Astrocyte (in vitro differentiated cells and primary cell): ENCODE measurements around the gene METRNL. TPM values are rescaled to one million over a fixed set of nuclear protein-coding genes. Genes with fewer than 3 reads are reported as not detected.

Source experiments
- DNase-seq: peaks from one replicate; pipeline ENCODE4 v3.0.0-alpha.2; 2010; ENCODE audit warnings: low read depth
- FAIRE-seq: peaks from 2 replicates; lab custom pipeline; 2011; peaks lifted over from hg19 to GRCh38; lab: Jason Lieb, UNC
- H2AFZ ChIP-seq: 2 replicates; pipeline ENCODE4 v1.6.0; 2012; ENCODE audit warnings: low read depth, low read length, inconsistent platforms
- H3K27ac ChIP-seq: 2 replicates; pipeline ENCODE4 v1.5.1; 2011; ENCODE audit warnings: low read depth, low read length, inconsistent platforms
- H3K27me3 ChIP-seq: 2 replicates; pipeline ENCODE4 v1.6.0; 2011; ENCODE audit warnings: low read length, inconsistent platforms; ENCODE audit not compliant: insufficient read depth
- H3K36me3 ChIP-seq: 2 replicates; pipeline ENCODE4 v1.5.1; 2011; ENCODE audit warnings: low read length, inconsistent platforms; ENCODE audit not compliant: insufficient read depth
- H3K4me1 ChIP-seq: 2 replicates; pipeline ENCODE4 v1.5.1; 2011; ENCODE audit warnings: low read length, inconsistent platforms; ENCODE audit not compliant: insufficient read depth
- H3K4me2 ChIP-seq: 2 replicates; pipeline ENCODE4 v1.6.0; 2012; ENCODE audit warnings: low read length, inconsistent platforms
- H3K4me3 ChIP-seq: 2 replicates; pipeline ENCODE4 v1.5.1; 2011; ENCODE audit warnings: low read depth, mild to moderate bottlenecking, low read length, inconsistent platforms; ENCODE audit not compliant: insufficient read depth
- H3K79me2 ChIP-seq: 2 replicates; pipeline ENCODE4 v1.6.0; 2012; ENCODE audit warnings: mild to moderate bottlenecking, low read length, inconsistent platforms; ENCODE audit not compliant: insufficient read depth
- H3K9ac ChIP-seq: 2 replicates; pipeline ENCODE4 v1.6.0; 2012; ENCODE audit warnings: mild to moderate bottlenecking, low read length, inconsistent platforms
- H3K9me3 ChIP-seq: 2 replicates; pipeline ENCODE4 v1.5.1; 2012; ENCODE audit warnings: low read depth, mild to moderate bottlenecking, low read length, inconsistent platforms; ENCODE audit not compliant: insufficient read depth
- H4K20me1 ChIP-seq: 2 replicates; pipeline ENCODE4 v1.6.0; 2012; ENCODE audit warnings: low read length, inconsistent platforms; ENCODE audit not compliant: insufficient read depth
- H3K27ac Mint-ChIP-seq: one replicate; pipeline ENCODE4 v1.8.0; 2021; ENCODE audit warnings: mild to moderate bottlenecking, mixed read lengths; ENCODE audit not compliant: unreplicated experiment
- H3K27me3 Mint-ChIP-seq: one replicate; pipeline ENCODE4 v1.8.0; 2021; ENCODE audit warnings: low read depth, mixed read lengths; ENCODE audit not compliant: unreplicated experiment
- H3K36me3 Mint-ChIP-seq: one replicate; pipeline ENCODE4 v1.8.0; 2021; ENCODE audit warnings: low read depth, mixed read lengths; ENCODE audit not compliant: unreplicated experiment
- H3K4me1 Mint-ChIP-seq: one replicate; pipeline ENCODE4 v1.8.0; 2021; ENCODE audit warnings: low read depth, mixed read lengths; ENCODE audit not compliant: unreplicated experiment
- H3K4me3 Mint-ChIP-seq: one replicate; pipeline ENCODE4 v1.8.0; 2021; ENCODE audit warnings: mild to moderate bottlenecking, moderate library complexity, mixed read lengths; ENCODE audit not compliant: unreplicated experiment
- H3K9me3 Mint-ChIP-seq: one replicate; pipeline ENCODE4 v1.8.0; 2021; ENCODE audit warnings: mild to moderate bottlenecking, mixed read lengths; ENCODE audit not compliant: unreplicated experiment
- CTCF ChIP-seq: IDR thresholded peaks from 2 replicates; pipeline ENCODE4 v1.5.1; 2011; ENCODE audit warnings: low read depth, mild to moderate bottlenecking, inconsistent platforms, low read length, moderate library complexity; ENCODE audit not compliant: insufficient read depth
- EZH2 ChIP-seq: IDR thresholded peaks from 2 replicates; pipeline ENCODE4 v1.6.1; 2012; ENCODE audit warnings: mild to moderate bottlenecking, low read length, inconsistent platforms; ENCODE audit not compliant: insufficient read depth
- total RNA-seq: library from RNA; stranded (reverse); gene quantifications from 2 replicates; pipeline ENCODE4 v1.2.1, GENCODE V29; 2021

METRNL gene
- total RNA-seq, 1 donor from 2014 or later: 36.7 TPM

- H3K79me2 ChIP-seq: no peaks in the 10 kb centered on the region
- Mint-ChIP-seq H3K4me3 (no peak overlapping the region), H3K27ac (no peak overlapping the region), H3K27me3 (peaks cover 48% of the 10 kb centered on the region), H3K9me3 (peaks cover 6% of the 10 kb centered on the region), H3K36me3 (peaks cover 1% of the 10 kb centered on the region), H3K4me1 (peaks cover 3% of the 10 kb centered on the region)
- H3K27me3 ChIP-seq: no peaks in the 10 kb centered on the region
- DNase-seq (no peak), FAIRE-seq (no peak)
- no peaks in the 10 kb centered on the region for H3K4me1 ChIP-seq
- no peak overlapping the region for H3K4me2 ChIP-seq
- no peak overlapping the region for H2AFZ ChIP-seq
- no peaks in the 10 kb centered on the region for H3K9me3 ChIP-seq
- no peak overlapping the region for H3K27ac ChIP-seq
- no peak for TF ChIP-seq CTCF
- TF ChIP-seq EZH2: no peak
- H4K20me1 ChIP-seq: no peaks in the 10 kb centered on the region
- H3K9ac ChIP-seq: no peak overlapping the region
- no peak overlapping the region for H3K4me3 ChIP-seq
- H3K36me3 ChIP-seq: no peaks in the 10 kb centered on the region
Measured at GRCh38 chr17:83116783-83117555, 37.6 kb downstream of the METRNL start.

GRCh38 chr17:83117583-83117982 is 38.2 kb downstream of the METRNL start:
- Histone ChIP-seq H3K9ac (no peak overlapping the region), H3K36me3 (no peaks in the 10 kb centered on the region), H4K20me1 (no peaks in the 10 kb centered on the region), H3K27ac (no peak overlapping the region), H3K79me2 (no peaks in the 10 kb centered on the region), H3K4me3 (no peak overlapping the region), H3K9me3 (no peaks in the 10 kb centered on the region), H2AFZ (no peak overlapping the region), H3K27me3 (peaks cover 1% of the 10 kb centered on the region), H3K4me2 (no peak overlapping the region), H3K4me1 (no peaks in the 10 kb centered on the region)
- H3K4me1 Mint-ChIP-seq: peaks cover 3% of the 10 kb centered on the region
- H3K27me3 Mint-ChIP-seq: peaks cover 49% of the 10 kb centered on the region
- DNase-seq (no peak), FAIRE-seq (no peak)
- H3K36me3 Mint-ChIP-seq: peaks cover 1% of the 10 kb centered on the region
- no peak overlapping the region for H3K4me3 Mint-ChIP-seq
- no peak for TF ChIP-seq EZH2
- TF ChIP-seq CTCF: no peak
- no peak overlapping the region for H3K27ac Mint-ChIP-seq
- peaks cover 6% of the 10 kb centered on the region for H3K9me3 Mint-ChIP-seq
